Naive thymus-derived CD4-positive, alpha-beta T cell (primary cell): ENCODE data around the gene PARVG. TPM values are rescaled to one million over a fixed set of nuclear protein-coding genes. Genes with fewer than 3 reads are reported as not detected.
"Not testable (repeated sequence)": the region's sequence is repeated elsewhere in the genome, so short reads cannot be mapped to it uniquely, and the experiment has no call there.

Source experiments
- ATAC-seq: fragments of 150-1000 bp; cut with Tn5 transposase; 2 replicates; pipeline ENCODE4 v1.10.0; 2021; ENCODE audit warnings: mild to moderate bottlenecking, moderate library complexity
- CTCF ChIA-PET: fragments of 350-600 bp; sonication (Branson Sonifier 250); formaldehyde crosslinking; loops from one replicate; lab custom pipeline; 2021; ENCODE audit warnings: antibody characterized with exemption; lab: Charles Lee
- POLR2A ChIA-PET: fragments of 350-600 bp; sonication (Branson Sonifier 250); formaldehyde crosslinking; loops from one replicate; lab custom pipeline; 2021; ENCODE audit warnings: antibody characterized with exemption, inconsistent platforms; lab: Charles Lee
- DNase-seq, 9 donors: peaks; one replicate each; pipeline versions ENCODE4 v3.0.0 to v3.0.0-alpha.2; 2020 to 2022; ENCODE audit warnings: mixed read lengths in 1 of 9
- H3K27ac ChIP-seq: one replicate; pipeline ENCODE4 v1.7.0; 2013; ENCODE audit warnings: mild to moderate bottlenecking, low read depth, low read length, moderate library complexity
- H3K27me3 ChIP-seq, 2 donors: one replicate each; pipeline ENCODE4 v1.7.0; 2013; ENCODE audit warnings: low read length in 2 of 2, mild to moderate bottlenecking in 2 of 2, moderate library complexity in 2 of 2; ENCODE audit not compliant: control insufficient read depth in 2 of 2, insufficient read depth in 2 of 2
- H3K36me3 ChIP-seq, 3 experiments: 1 replicate in 2 of 3; 2 replicates in 1 of 3; pipeline ENCODE4 v1.7.0; 2013; ENCODE audit warnings: low read length in 3 of 3, mild to moderate bottlenecking in 3 of 3, moderate library complexity in 1 of 3; ENCODE audit not compliant: insufficient read depth in 3 of 3, control insufficient read depth in 2 of 3
- H3K4me1 ChIP-seq, 2 donors: one replicate each; pipeline ENCODE4 v1.7.0; 2013; ENCODE audit warnings: low read length in 2 of 2, mild to moderate bottlenecking in 2 of 2, moderate library complexity in 1 of 2; ENCODE audit not compliant: control insufficient read depth in 2 of 2, insufficient read depth in 2 of 2
- H3K4me3 ChIP-seq: 2 replicates; pipeline ENCODE4 v1.7.0; 2013; ENCODE audit warnings: mild to moderate bottlenecking, low read length
- H3K9me3 ChIP-seq, 3 experiments: 1 replicate in 2 of 3; 2 replicates in 1 of 3; pipeline ENCODE4 v1.7.0; 2013; ENCODE audit warnings: low read length in 3 of 3; ENCODE audit not compliant: control insufficient read depth in 2 of 3
- H3K27ac Mint-ChIP-seq, 9 donors: one replicate each; pipeline ENCODE4 v1.8.0; 2020 to 2022; ENCODE audit warnings: mixed read lengths in 9 of 9, mild to moderate bottlenecking in 8 of 9, moderate library complexity in 5 of 9, inconsistent platforms in 2 of 9
- H3K27me3 Mint-ChIP-seq, 5 donors: one replicate each; pipeline ENCODE4 v1.8.0; 2021 to 2022; ENCODE audit warnings: mixed read lengths in 5 of 5, mild to moderate bottlenecking in 1 of 5
- H3K36me3 Mint-ChIP-seq, 5 donors: one replicate each; pipeline ENCODE4 v1.8.0; 2020 to 2022; ENCODE audit warnings: mixed read lengths in 5 of 5, mild to moderate bottlenecking in 3 of 5, inconsistent platforms in 1 of 5
- H3K4me1 Mint-ChIP-seq, 7 donors: one replicate each; pipeline ENCODE4 v1.8.0; 2020 to 2022; ENCODE audit warnings: mixed read lengths in 7 of 7, mild to moderate bottlenecking in 3 of 7, inconsistent platforms in 1 of 7
- H3K4me3 Mint-ChIP-seq, 10 donors: one replicate each; pipeline ENCODE4 v1.8.0; 2020 to 2022; ENCODE audit warnings: mild to moderate bottlenecking in 10 of 10, mixed read lengths in 10 of 10, moderate library complexity in 6 of 10, inconsistent platforms in 2 of 10
- H3K9me3 Mint-ChIP-seq, 11 donors: one replicate each; pipeline ENCODE4 v1.8.0; 2020 to 2022; ENCODE audit warnings: mixed read lengths in 11 of 11, mild to moderate bottlenecking in 4 of 11, inconsistent platforms in 1 of 11, moderate library complexity in 1 of 11
- intact Hi-C, 2 donors: fragments of 100-400 bp; cut with micrococcal nuclease; formaldehyde crosslinking; loops; one replicate each; pipeline ENCODE4 v1.15.1; 2023
- polyA plus RNA-seq, 2 donors: library from polyadenylated mRNA; unstranded; fragments of 300-500 nt; fragmentation: Illumina TruSeq; gene quantifications; one replicate each; pipeline ENCODE4 v1.2.3, GENCODE V29; 2021
- total RNA-seq, 6 experiments: library from RNA in 5 of 6; stranded (reverse) in 5 of 6; gene quantifications; 1 replicate in 5 of 6; 2 replicates in 1 of 6; pipeline ENCODE4 v1.2.3 and lab custom pipeline; 2021 to 2026

Gene PARVG
- total and polyA plus RNA-seq, 7 experiments from 2014 or later = 36.4 to 209 (median 142) TPM

DNA sequence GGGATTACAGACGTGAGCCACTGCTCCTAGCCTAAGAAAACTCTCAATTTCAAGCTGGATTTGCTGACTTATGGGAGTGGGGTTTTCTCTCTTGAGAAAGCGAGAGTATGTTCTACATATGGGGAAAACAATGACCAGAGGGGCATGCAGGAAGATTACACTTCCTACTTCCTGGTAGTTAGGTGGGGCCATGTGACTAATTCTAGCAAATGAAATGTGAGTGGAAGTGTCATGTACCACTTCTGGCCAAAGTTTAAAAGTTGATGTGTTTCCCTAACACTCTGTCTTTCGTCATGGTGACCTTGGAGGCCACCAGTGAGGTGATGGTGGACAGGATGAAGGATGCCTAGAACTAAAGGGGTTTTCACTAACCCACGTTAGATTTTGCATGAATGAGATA lies 50.5 kb downstream of the PARVG start:
- DNase-seq (no peak), ATAC-seq (no peak)
- Mint-ChIP-seq H3K27me3 (peaks cover 3 to 17% (median 12%) of the 10 kb centered on the region in 5 donors), H3K9me3 (peaks cover 0 to 32% (median 11%) of the 10 kb centered on the region in 11 donors), H3K27ac (no peak overlapping the region), H3K36me3 (peaks cover 0 to 10% (median 4%) of the 10 kb centered on the region in 5 donors), H3K4me3 (no peak overlapping the region), H3K4me1 (peaks cover 0 to 3% (median 0%) of the 10 kb centered on the region in 7 donors)
- no peaks in the 10 kb centered on the region for H3K27me3 ChIP-seq
- H3K36me3 ChIP-seq = no peaks in the 10 kb centered on the region
- POLR2A ChIA-PET = no interaction called here
- intact Hi-C loops = no loop called here
- CTCF ChIA-PET = no interaction called here
- no peaks in the 10 kb centered on the region for H3K9me3 ChIP-seq
- no peaks in the 10 kb centered on the region for H3K4me1 ChIP-seq
- H3K4me3 ChIP-seq = no peak overlapping the region
- no peak overlapping the region for H3K27ac ChIP-seq

DNA sequence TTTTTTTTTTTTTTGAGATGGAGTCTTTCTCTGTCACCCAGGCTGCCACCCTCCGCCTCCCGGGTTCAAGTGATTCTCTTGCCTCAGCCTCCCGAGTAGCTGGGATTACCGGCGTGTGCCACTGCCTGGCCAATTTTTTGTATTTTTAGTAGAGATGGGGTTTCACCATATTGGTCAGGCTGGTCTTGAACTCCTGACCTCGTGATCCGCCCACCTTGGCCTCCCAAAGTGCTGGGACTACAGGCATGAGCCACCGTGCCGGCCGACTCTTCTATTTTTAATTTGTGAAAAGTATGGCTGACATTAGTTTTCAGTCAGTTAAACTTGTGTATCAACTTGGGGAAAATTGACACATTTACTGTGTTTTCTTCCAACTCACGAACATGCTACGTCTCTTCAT lies 53.6 kb downstream of the PARVG start:
- H3K27ac Mint-ChIP-seq, H3K4me1 Mint-ChIP-seq, CTCF ChIA-PET, POLR2A ChIA-PET, ATAC-seq, DNase-seq, H3K4me1 ChIP-seq, H3K36me3 Mint-ChIP-seq, H3K4me3 ChIP-seq, H3K27ac ChIP-seq, H3K36me3 ChIP-seq, H3K4me3 Mint-ChIP-seq, H3K9me3 ChIP-seq, intact Hi-C loops, H3K27me3 ChIP-seq: not testable (repeated sequence)
- Mint-ChIP-seq H3K27me3 (peaks cover 0 to 17% (median 11%) of the 10 kb centered on the region in 5 donors), H3K9me3 (peaks cover 0 to 12% (median 5%) of the 10 kb centered on the region in 11 donors)

GRCh38 chr22:44237290-44237689 lies 56.6 kb downstream of the PARVG start:
- intact Hi-C loops = no loop called here
- POLR2A ChIA-PET = no interaction called here
- H3K4me3 ChIP-seq = no peak overlapping the region

GRCh38 chr22:44241121-44241520 lies 60.4 kb downstream of the PARVG start:
- DNase-seq, ATAC-seq, POLR2A ChIA-PET, H3K9me3 ChIP-seq, intact Hi-C loops, H3K4me1 ChIP-seq, H3K27ac ChIP-seq, H3K36me3 ChIP-seq, H3K4me3 ChIP-seq, H3K4me3 Mint-ChIP-seq, H3K36me3 Mint-ChIP-seq, CTCF ChIA-PET, H3K4me1 Mint-ChIP-seq, H3K27me3 ChIP-seq, H3K27ac Mint-ChIP-seq, H3K9me3 Mint-ChIP-seq: not testable (repeated sequence)
- H3K27me3 Mint-ChIP-seq = peaks cover 19 to 40% (median 30%) of the 10 kb centered on the region in 5 donors

More at GRCh38 chr22:44237290-44237689, 56.6 kb downstream of the PARVG start:
- Mint-ChIP-seq H3K27me3 (peaks cover 5 to 26% (median 25%) of the 10 kb centered on the region in 5 donors), H3K4me1 (peaks cover 0 to 3% (median 0%) of the 10 kb centered on the region in 7 donors), H3K4me3 (no peak overlapping the region), H3K27ac (no peak overlapping the region), H3K9me3 (peaks cover 0 to 7% (median 0%) of the 10 kb centered on the region in 11 donors), H3K36me3 (no peaks in the 10 kb centered on the region)
- no peak for DNase-seq
- no peaks in the 10 kb centered on the region for H3K4me1 ChIP-seq
- H3K27ac ChIP-seq = no peak overlapping the region
- CTCF ChIA-PET = no interaction called here
- no peaks in the 10 kb centered on the region for H3K27me3 ChIP-seq
- H3K36me3 ChIP-seq = no peaks in the 10 kb centered on the region
- ATAC-seq = no peak
- H3K9me3 ChIP-seq = no peaks in the 10 kb centered on the region

DNA sequence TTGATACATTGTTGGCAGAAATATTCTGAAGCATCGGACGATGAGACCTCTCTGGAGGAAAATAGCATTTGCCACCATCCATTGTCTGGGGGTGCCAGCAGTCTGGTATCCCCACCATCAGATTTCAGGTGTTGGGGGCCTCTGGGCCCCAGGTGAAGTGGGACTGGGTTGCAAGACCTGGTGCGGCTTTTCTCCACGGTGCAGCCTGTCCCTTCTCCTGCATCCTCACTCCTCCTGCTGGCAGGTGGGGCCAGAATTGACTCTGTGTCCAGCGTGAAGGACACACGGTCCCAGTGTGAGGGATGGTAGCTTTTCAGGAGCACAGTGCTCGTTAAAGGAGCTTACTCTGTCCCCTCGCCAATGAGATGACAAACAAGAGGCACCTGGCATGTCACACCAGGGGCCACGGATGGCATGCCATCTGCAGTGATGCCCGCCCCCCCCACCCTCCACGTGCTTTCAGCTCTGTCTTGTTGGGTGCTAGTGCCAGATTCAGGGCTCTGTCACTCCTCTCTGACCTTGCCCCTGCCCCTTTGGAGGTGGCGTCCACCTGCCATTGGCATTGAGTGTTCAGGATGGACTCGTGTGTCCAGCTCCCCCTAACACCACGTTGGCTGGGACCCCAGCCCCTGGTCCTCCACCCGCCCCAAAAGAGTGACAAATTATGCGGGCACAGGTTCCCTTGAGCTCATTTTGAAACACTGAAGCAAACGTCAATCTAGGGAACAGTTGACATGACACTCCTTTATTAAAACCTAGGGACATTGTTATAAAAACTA lies 62.4 kb downstream of the PARVG start:
- H3K9me3 Mint-ChIP-seq = peaks cover 0 to 2% (median 0%) of the 10 kb centered on the region in 11 donors

DNA sequence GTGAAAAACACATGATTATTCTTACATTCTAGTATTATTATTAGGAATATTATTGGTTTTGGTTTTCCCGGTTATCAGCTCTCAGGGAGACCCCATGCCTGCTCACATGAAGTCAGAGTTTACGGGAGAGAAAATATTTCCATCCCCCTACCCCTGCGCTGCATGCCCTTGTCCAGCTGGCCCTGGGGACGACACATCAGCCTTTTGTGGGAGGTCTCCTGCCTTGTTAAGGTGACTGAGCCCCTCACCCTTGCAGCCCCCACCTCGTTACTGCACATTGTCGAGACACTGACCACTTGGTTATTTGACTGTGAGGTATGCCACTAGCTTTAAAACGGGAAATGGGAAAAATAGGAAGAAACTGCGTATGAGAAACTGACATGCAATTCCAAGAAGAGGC lies 63.0 kb downstream of the PARVG start:
- intact Hi-C loops = no loop called here
- H3K27ac Mint-ChIP-seq = no peak overlapping the region
- no peaks in the 10 kb centered on the region for H3K4me1 Mint-ChIP-seq
- Histone ChIP-seq H3K4me3 (no peak overlapping the region), H3K9me3 (no peaks in the 10 kb centered on the region), H3K27me3 (no peaks in the 10 kb centered on the region), H3K36me3 (no peaks in the 10 kb centered on the region), H3K4me1 (no peaks in the 10 kb centered on the region), H3K27ac (no peak overlapping the region)
- no peaks in the 10 kb centered on the region for H3K36me3 Mint-ChIP-seq
- ChIA-PET CTCF (no interaction called here), POLR2A (no interaction called here)
- peaks cover 0 to 2% (median 0%) of the 10 kb centered on the region in 11 donors for H3K9me3 Mint-ChIP-seq
- ATAC-seq (no peak), DNase-seq (no peak)
- peaks cover 18 to 35% (median 26%) of the 10 kb centered on the region in 5 donors for H3K27me3 Mint-ChIP-seq
- no peak overlapping the region for H3K4me3 Mint-ChIP-seq

More for the DNA sequence above, 62.4 kb downstream of the PARVG start:
- H3K4me3 ChIP-seq = no peak overlapping the region
- CTCF ChIA-PET = no interaction called here
- H3K27me3 Mint-ChIP-seq = peaks cover 18 to 35% (median 26%) of the 10 kb centered on the region in 5 donors
- H3K36me3 Mint-ChIP-seq = no peaks in the 10 kb centered on the region
- DNase-seq (peak in 1 of 9 donors; percentile 8), ATAC-seq (no peak)
- intact Hi-C loops = no loop called here
- no peaks in the 10 kb centered on the region for H3K4me1 Mint-ChIP-seq
- H3K27ac Mint-ChIP-seq = no peak overlapping the region
- H3K9me3 ChIP-seq = no peaks in the 10 kb centered on the region
- no peak overlapping the region for H3K4me3 Mint-ChIP-seq
- POLR2A ChIA-PET = no interaction called here
- no peaks in the 10 kb centered on the region for H3K36me3 ChIP-seq
- no peaks in the 10 kb centered on the region for H3K27me3 ChIP-seq
- H3K4me1 ChIP-seq = no peaks in the 10 kb centered on the region
- H3K27ac ChIP-seq = no peak overlapping the region
